Neuronal stem cell (in vitro differentiated cells): ENCODE measurements around the gene PIEZO2.

ENCODE experiments used
- DNase-seq: peaks from one replicate; pipeline ENCODE4 v3.0.0-alpha.2; 2013; ENCODE audit warnings: low spot score
- H2AFZ ChIP-seq: one replicate; pipeline ENCODE4 v1.6.1; 2013; ENCODE audit warnings: mild to moderate bottlenecking, low read length, inconsistent platforms
- H2AK5ac ChIP-seq: 2 replicates; pipeline ENCODE4 v1.6.1; 2013; ENCODE audit warnings: low read depth, mild to moderate bottlenecking, inconsistent platforms, low read length, moderate library complexity, mixed read lengths
- H2BK120ac ChIP-seq: 2 replicates; pipeline ENCODE4 v1.6.1; 2013; ENCODE audit warnings: low read depth, mild to moderate bottlenecking, inconsistent platforms, low read length, moderate library complexity, mixed read lengths
- H2BK12ac ChIP-seq: one replicate; pipeline ENCODE4 v1.6.1; 2013; ENCODE audit warnings: low read length, inconsistent platforms
- H2BK15ac ChIP-seq: 2 replicates; pipeline ENCODE4 v1.6.1; 2013; ENCODE audit warnings: mild to moderate bottlenecking, low read length, inconsistent platforms, mixed read lengths
- H2BK5ac ChIP-seq: one replicate; pipeline ENCODE4 v1.6.1; 2013; ENCODE audit warnings: inconsistent platforms, mild to moderate bottlenecking, low read length, moderate library complexity
- H3K14ac ChIP-seq: one replicate; pipeline ENCODE4 v1.6.1; 2013; ENCODE audit warnings: low read length, inconsistent platforms
- H3K18ac ChIP-seq: 2 replicates; pipeline ENCODE4 v1.6.1; 2013; ENCODE audit warnings: low read length, inconsistent platforms
- H3K23ac ChIP-seq: 2 replicates; pipeline ENCODE4 v1.6.1; 2013; ENCODE audit warnings: low read depth, mild to moderate bottlenecking, mixed read lengths, low read length, inconsistent platforms; ENCODE audit not compliant: poor library complexity
- H3K27ac ChIP-seq: replicated peaks from 3 replicates; pipeline ENCODE4 v1.5.1; 2013; ENCODE audit warnings: low read length, inconsistent platforms
- H3K27me3 ChIP-seq, 3 experiments: 2 replicates each; pipeline ENCODE4 v1.6.1; 2013; ENCODE audit warnings: low read length in 3 of 3, mild to moderate bottlenecking in 2 of 3, inconsistent platforms in 1 of 3, low read depth in 1 of 3, mixed read lengths in 1 of 3, moderate library complexity in 1 of 3; ENCODE audit not compliant: control insufficient read depth in 3 of 3, insufficient read depth in 3 of 3
- H3K36me3 ChIP-seq, 2 donors: replicated peaks in 1 of 2; 2 replicates each; pipeline ENCODE4 v1.6.1; 2013; ENCODE audit warnings: low read length in 2 of 2; ENCODE audit not compliant: control insufficient read depth in 2 of 2, insufficient read depth in 2 of 2
- H3K4ac ChIP-seq: 2 replicates; pipeline ENCODE4 v1.6.1; 2013; ENCODE audit warnings: inconsistent platforms, mild to moderate bottlenecking, low read length, moderate library complexity
- H3K4me1 ChIP-seq, 2 donors: 1 replicate in 1 of 2; 2 replicates in 1 of 2; pipeline ENCODE4 v1.6.1; 2013; ENCODE audit warnings: low read length in 2 of 2, low read depth in 1 of 2; ENCODE audit not compliant: control insufficient read depth in 2 of 2, insufficient read depth in 1 of 2
- H3K4me2 ChIP-seq: one replicate; pipeline ENCODE4 v1.6.1; 2013; ENCODE audit warnings: mild to moderate bottlenecking, low read length, inconsistent platforms; ENCODE audit not compliant: insufficient read depth, poor library complexity, severe bottlenecking
- H3K4me3 ChIP-seq, 2 donors: 2 replicates each; pipeline ENCODE4 v1.5.1; 2013; ENCODE audit warnings: low read length in 2 of 2, mild to moderate bottlenecking in 2 of 2, inconsistent platforms in 1 of 2, moderate library complexity in 1 of 2
- H3K79me1 ChIP-seq: one replicate; pipeline ENCODE4 v1.6.1; 2013; ENCODE audit warnings: low read depth, mild to moderate bottlenecking, inconsistent platforms, low read length, moderate library complexity
- H3K9ac ChIP-seq: one replicate; pipeline ENCODE4 v1.6.1; 2013; ENCODE audit warnings: mild to moderate bottlenecking, low read depth, low read length, inconsistent platforms; ENCODE audit not compliant: poor library complexity
- H3K9me3 ChIP-seq, 2 donors: replicated peaks in 1 of 2; 2 replicates each; pipeline versions ENCODE3 to v1.6.1; 2013; ENCODE audit warnings: low read length in 2 of 2, mild to moderate bottlenecking in 2 of 2, inconsistent platforms in 1 of 2, low read depth in 1 of 2, mixed read lengths in 1 of 2, moderate library complexity in 1 of 2; ENCODE audit not compliant: control insufficient read depth in 2 of 2, insufficient read depth in 1 of 2
- H4K8ac ChIP-seq: one replicate; pipeline ENCODE4 v1.6.1; 2013; ENCODE audit warnings: low read depth, mild to moderate bottlenecking, inconsistent platforms, low read length, moderate library complexity
- H4K91ac ChIP-seq: one replicate; pipeline ENCODE4 v1.6.1; 2013; ENCODE audit warnings: low read length, low read depth, mild to moderate bottlenecking, inconsistent platforms; ENCODE audit not compliant: poor library complexity
- WGBS, 2 donors: extraction: QIAGEN DNeasy Blood & Tissue Kit; methylation state at CpG; one replicate each; pipeline ENCODE4 v1.1.7; 2013; ENCODE audit warnings: missing lambda C conversion rate in 2 of 2, mixed read lengths in 1 of 2; ENCODE audit not compliant: insufficient read length in 2 of 2, insufficient replicate concordance in 1 of 2; ENCODE audit errors: extremely low coverage in 2 of 2; 5-methylcytosine and 5-hydroxymethylcytosine counted together

The PIEZO2 gene

DNA sequence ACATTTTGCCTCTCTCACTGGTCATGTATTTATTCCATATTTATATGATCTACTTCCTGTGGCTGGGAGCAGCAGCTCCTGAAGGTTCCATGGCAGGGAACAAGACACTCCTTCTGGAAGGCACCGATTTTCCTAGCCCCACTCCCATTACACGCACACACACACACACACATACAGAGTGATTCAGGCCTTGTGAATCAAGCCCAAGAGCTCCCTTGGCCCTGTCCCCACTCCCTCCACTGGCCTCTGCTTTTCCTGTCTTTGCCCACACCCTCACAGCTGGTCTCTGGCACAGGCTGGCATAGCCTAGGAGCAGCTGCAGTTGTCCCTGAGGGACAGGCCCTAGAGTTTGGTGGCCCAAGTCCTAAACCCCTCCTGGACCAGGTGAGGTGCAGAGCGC, 421.9 kb downstream of the PIEZO2 start:
- no peak overlapping the region for H3K18ac ChIP-seq
- peaks cover 0 to 1% of the 10 kb centered on the region in 2 donors for H3K9me3 ChIP-seq
- no peak overlapping the region for H2BK120ac ChIP-seq
- H2AFZ ChIP-seq: no peak overlapping the region
- no peaks in the 10 kb centered on the region for H3K4me1 ChIP-seq
- H4K8ac ChIP-seq: no peak overlapping the region
- H2BK12ac ChIP-seq: no peak overlapping the region
- no peak overlapping the region for H3K23ac ChIP-seq
- no peak overlapping the region for H3K4me3 ChIP-seq
- H3K27ac ChIP-seq: no peak overlapping the region
- H3K9ac ChIP-seq: no peak overlapping the region
- no peak for DNase-seq
- H2BK5ac ChIP-seq: no peak overlapping the region
- no peak overlapping the region for H3K4ac ChIP-seq
- no peak overlapping the region for H3K14ac ChIP-seq
- H2AK5ac ChIP-seq: no peak overlapping the region
- no peaks in the 10 kb centered on the region for H3K79me1 ChIP-seq
- H3K27me3 ChIP-seq: no peaks in the 10 kb centered on the region
- H3K36me3 ChIP-seq: no peaks in the 10 kb centered on the region
- WGBS, 2 donors: no CpG with 5 or more reads among the region's 3 CpGs
- no peak overlapping the region for H3K4me2 ChIP-seq
- H4K91ac ChIP-seq: no peak overlapping the region
- H2BK15ac ChIP-seq: no peak overlapping the region

DNA sequence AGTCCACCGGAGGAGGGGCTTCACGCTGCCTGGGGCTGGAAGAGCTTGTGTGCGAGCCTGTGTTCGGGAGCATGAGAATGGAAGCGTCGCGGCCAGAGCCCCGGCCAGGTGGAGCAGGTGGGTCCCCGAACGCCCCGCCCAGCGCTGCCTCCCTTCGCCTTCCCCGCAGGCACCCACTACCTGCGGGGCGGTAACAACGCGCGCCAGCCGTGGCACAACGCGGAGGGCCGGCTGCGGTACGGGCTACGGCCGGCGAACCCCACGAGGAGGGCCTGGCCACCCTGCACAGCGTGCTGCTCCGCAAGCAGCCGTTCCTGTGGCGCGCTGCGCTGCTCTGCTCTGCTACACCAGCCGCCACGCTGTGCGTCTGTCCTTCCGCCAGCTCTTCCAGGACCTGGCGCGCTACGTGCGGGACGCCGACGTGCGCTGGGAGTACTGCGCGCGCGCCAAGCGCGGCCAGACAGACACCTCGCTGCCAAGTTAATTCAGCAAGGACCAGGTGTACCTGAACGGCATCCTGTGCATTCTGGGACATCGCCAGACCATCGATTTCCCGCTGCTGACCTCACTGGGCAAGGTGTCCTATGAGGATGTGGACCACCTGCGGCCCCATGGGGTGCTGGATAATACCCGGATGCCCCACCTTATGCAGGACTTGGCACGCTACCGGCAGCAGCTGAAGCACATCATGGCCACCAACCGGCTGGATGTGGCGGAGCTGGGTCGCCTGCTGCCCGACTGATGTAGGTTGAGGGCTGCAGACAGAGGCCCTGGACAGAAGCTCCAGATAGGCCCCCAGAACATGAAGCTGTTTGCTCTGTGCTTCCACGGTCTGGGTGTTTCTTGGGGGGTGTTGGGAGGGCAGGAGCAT, 422.9 kb downstream of the PIEZO2 start:
- peak overlapping the region; percentile 53 for H3K4ac ChIP-seq
- no peak overlapping the region for H3K9ac ChIP-seq
- H2AFZ ChIP-seq: no peak overlapping the region
- H3K27ac ChIP-seq: no peak overlapping the region
- no peak for DNase-seq
- no peak overlapping the region for H2BK15ac ChIP-seq
- no peak overlapping the region for H3K4me2 ChIP-seq
- H2AK5ac ChIP-seq: no peak overlapping the region
- peak overlapping the region; percentile 71 for H3K14ac ChIP-seq
- H3K79me1 ChIP-seq: no peaks in the 10 kb centered on the region
- H3K27me3 ChIP-seq: no peaks in the 10 kb centered on the region
- H3K18ac ChIP-seq: peak overlapping the region; percentile 48
- no peak overlapping the region for H3K4me3 ChIP-seq
- no CpG with 5 or more reads among the region's 67 CpGs for WGBS, 2 donors
- H4K8ac ChIP-seq: no peak overlapping the region
- H3K4me1 ChIP-seq: no peaks in the 10 kb centered on the region
- H4K91ac ChIP-seq: no peak overlapping the region
- peak overlapping the region; percentile 31 for H2BK120ac ChIP-seq
- H3K36me3 ChIP-seq: no peaks in the 10 kb centered on the region
- H2BK5ac ChIP-seq: no peak overlapping the region
- peak overlapping the region; percentile 58 for H2BK12ac ChIP-seq
- H3K9me3 ChIP-seq: peaks cover 0 to 1% of the 10 kb centered on the region in 2 donors
- no peak overlapping the region for H3K23ac ChIP-seq

- no peak overlapping the region for H2BK12ac ChIP-seq
- no peaks in the 10 kb centered on the region for H3K36me3 ChIP-seq
- H2BK5ac ChIP-seq: no peak overlapping the region
- H3K4me3 ChIP-seq: peak overlapping the region in 1 of 2 donors; percentile 43
- no peaks in the 10 kb centered on the region for H3K27me3 ChIP-seq
- H3K27ac ChIP-seq: no peak overlapping the region
- no peaks in the 10 kb centered on the region for H3K79me1 ChIP-seq
- peak overlapping the region; percentile 65 for H3K23ac ChIP-seq
- H3K4me2 ChIP-seq: no peak overlapping the region
- peak overlapping the region; percentile 48 for H3K18ac ChIP-seq
- no peaks in the 10 kb centered on the region for H3K4me1 ChIP-seq
- WGBS, 2 donors: no CpG with 5 or more reads among the region's 18 CpGs
- H2AK5ac ChIP-seq: peak overlapping the region; percentile 46
- H4K91ac ChIP-seq: no peak overlapping the region
- H2AFZ ChIP-seq: no peak overlapping the region
- no peak overlapping the region for H2BK120ac ChIP-seq
- H4K8ac ChIP-seq: no peak overlapping the region
- no peak overlapping the region for H2BK15ac ChIP-seq
- H3K4ac ChIP-seq: no peak overlapping the region
- H3K9ac ChIP-seq: peak overlapping the region; percentile 44
- no peak for DNase-seq
- H3K14ac ChIP-seq: peak overlapping the region; percentile 31
- peaks cover 0 to 1% of the 10 kb centered on the region in 2 donors for H3K9me3 ChIP-seq
Observed at GRCh38 chr18:10724666-10725065, 424.7 kb downstream of the PIEZO2 start.

GRCh38 chr18:10723496-10723895, 425.9 kb downstream of the PIEZO2 start:
- H3K4me2 ChIP-seq: no peak overlapping the region
- no peaks in the 10 kb centered on the region for H3K4me1 ChIP-seq
- H3K4me3 ChIP-seq: no peak overlapping the region
- no peak overlapping the region for H3K27ac ChIP-seq
- no peak overlapping the region for H3K14ac ChIP-seq
- DNase-seq: no peak
- peaks cover 0 to 1% of the 10 kb centered on the region in 2 donors for H3K9me3 ChIP-seq
- H2BK120ac ChIP-seq: no peak overlapping the region
- H4K8ac ChIP-seq: no peak overlapping the region
- no peak overlapping the region for H3K18ac ChIP-seq
- no peak overlapping the region for H2BK15ac ChIP-seq
- H2AK5ac ChIP-seq: no peak overlapping the region
- H2BK5ac ChIP-seq: no peak overlapping the region
- H2BK12ac ChIP-seq: no peak overlapping the region
- H3K36me3 ChIP-seq: no peaks in the 10 kb centered on the region
- H4K91ac ChIP-seq: no peak overlapping the region
- no peaks in the 10 kb centered on the region for H3K79me1 ChIP-seq
- H3K23ac ChIP-seq: no peak overlapping the region
- H3K4ac ChIP-seq: no peak overlapping the region
- WGBS, 2 donors: no CpG with 5 or more reads among the region's 4 CpGs
- H3K9ac ChIP-seq: no peak overlapping the region
- no peaks in the 10 kb centered on the region for H3K27me3 ChIP-seq
- no peak overlapping the region for H2AFZ ChIP-seq
